ENCODE results near the gene SLC12A6. TPM values are rescaled to one million over a fixed set of nuclear protein-coding genes. Genes with fewer than 3 reads are reported as not detected.
A peak's percentile ranks its signal among the peaks of the same experiment; 100 is the strongest.

SLC12A6 gene
- total and polyA plus RNA-seq, 2 of the 13 experiments (the other 11 are each of a cell fraction or from before 2014, with no cell fraction given) = 15.2 to 30.1 TPM

DNA sequence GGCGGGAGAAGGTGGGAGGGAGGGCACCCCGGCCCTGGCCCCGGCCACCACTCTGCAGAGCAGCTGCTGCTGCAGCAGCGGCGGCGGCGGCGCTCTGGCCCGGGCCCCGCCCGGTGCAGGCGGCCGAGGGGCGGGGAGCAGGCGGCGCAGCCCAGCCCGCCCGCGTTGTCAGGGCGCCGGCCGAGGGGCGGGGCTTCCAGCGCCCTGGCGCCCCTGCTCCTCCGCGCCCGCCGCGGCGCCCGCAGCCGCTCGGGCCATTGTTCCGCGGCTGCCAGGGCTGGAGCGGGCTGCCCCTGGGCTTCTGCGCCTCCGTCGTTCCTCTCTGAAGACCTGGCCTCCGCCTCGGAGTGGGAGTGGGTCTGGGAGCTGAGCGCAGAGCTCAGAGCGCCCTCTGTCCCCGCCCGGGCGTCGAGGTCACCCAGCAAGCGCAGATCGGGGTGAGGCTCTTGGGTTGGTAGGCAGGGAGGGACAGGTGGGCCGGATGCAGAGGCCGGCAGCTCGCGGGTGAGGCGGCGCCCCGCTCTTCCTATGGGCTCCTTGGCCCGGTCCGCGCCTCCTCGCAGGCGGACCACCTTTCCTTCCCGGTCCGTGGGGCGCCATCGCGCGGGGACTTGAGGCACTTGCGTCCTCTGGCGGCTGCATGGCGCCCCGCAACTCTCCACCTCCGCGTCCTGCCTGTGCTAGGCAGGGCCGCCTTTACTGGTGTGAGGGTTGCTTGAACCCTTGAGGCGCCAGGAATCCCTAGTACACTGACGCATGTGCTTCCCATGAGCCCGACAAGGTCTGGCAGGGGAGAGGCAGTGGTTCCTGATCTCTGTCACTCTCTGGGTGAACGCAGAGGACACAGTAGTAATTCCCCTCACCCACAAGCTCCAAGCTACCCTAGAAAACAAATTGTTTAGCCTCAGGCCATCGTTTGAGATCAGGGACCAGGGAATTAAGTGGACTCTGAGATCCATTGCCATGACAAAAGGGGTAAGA is 29.8 kb upstream of the SLC12A6 start, which contains the start of gene LPCAT4 (continued):
- TF ChIP-seq KAT7 (CRISPR knock-in tag; IDR thresholded peaks at IDR 0.05; ENCODE audit: borderline replicate concordance) (peak; percentile 46; the same call in 1 of the 2 replicates), MAFK (conservative IDR thresholded peaks at IDR 0.05 in 1 of 2, IDR thresholded peaks at IDR 0.05 in 1 of 2; ENCODE audit: low read length in 2 of 2) (no peak), ATF7-NPFF (CRISPR knock-in tag; IDR thresholded peaks at IDR 0.05; ENCODE audit: low read depth) (0 out of 2 replicates have a peak, but pooled peaks have one; percentile 52), POLR2AphosphoS5 (IDR thresholded peaks at IDR 0.05; ENCODE audit: low read depth, low read length) (peak; percentile 81), ZNF841 (CRISPR knock-in tag; IDR thresholded peaks at IDR 0.05; ENCODE audit: borderline replicate concordance) (no peak)
- TF ChIP-seq, protein P1, sequence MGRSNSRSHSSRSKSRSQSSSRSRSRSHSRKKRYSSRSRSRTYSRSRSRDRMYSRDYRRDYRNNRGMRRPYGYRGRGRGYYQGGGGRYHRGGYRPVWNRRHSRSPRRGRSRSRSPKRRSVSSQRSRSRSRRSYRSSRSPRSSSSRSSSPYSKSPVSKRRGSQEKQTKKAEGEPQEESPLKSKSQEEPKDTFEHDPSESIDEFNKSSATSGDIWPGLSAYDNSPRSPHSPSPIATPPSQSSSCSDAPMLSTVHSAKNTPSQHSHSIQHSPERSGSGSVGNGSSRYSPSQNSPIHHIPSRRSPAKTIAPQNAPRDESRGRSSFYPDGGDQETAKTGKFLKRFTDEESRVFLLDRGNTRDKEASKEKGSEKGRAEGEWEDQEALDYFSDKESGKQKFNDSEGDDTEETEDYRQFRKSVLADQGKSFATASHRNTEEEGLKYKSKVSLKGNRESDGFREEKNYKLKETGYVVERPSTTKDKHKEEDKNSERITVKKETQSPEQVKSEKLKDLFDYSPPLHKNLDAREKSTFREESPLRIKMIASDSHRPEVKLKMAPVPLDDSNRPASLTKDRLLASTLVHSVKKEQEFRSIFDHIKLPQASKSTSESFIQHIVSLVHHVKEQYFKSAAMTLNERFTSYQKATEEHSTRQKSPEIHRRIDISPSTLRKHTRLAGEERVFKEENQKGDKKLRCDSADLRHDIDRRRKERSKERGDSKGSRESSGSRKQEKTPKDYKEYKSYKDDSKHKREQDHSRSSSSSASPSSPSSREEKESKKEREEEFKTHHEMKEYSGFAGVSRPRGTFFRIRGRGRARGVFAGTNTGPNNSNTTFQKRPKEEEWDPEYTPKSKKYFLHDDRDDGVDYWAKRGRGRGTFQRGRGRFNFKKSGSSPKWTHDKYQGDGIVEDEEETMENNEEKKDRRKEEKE (IDR thresholded peaks at IDR 0.05) = no peak
- TF ChIP-seq, protein P2, sequence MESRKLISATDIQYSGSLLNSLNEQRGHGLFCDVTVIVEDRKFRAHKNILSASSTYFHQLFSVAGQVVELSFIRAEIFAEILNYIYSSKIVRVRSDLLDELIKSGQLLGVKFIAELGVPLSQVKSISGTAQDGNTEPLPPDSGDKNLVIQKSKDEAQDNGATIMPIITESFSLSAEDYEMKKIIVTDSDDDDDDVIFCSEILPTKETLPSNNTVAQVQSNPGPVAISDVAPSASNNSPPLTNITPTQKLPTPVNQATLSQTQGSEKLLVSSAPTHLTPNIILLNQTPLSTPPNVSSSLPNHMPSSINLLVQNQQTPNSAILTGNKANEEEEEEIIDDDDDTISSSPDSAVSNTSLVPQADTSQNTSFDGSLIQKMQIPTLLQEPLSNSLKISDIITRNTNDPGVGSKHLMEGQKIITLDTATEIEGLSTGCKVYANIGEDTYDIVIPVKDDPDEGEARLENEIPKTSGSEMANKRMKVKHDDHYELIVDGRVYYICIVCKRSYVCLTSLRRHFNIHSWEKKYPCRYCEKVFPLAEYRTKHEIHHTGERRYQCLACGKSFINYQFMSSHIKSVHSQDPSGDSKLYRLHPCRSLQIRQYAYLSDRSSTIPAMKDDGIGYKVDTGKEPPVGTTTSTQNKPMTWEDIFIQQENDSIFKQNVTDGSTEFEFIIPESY (CRISPR knock-in tag; IDR thresholded peaks at IDR 0.05) = peak; percentile 39; the same call in 1 of the 2 replicates
- TF ChIP-seq, protein P3, sequence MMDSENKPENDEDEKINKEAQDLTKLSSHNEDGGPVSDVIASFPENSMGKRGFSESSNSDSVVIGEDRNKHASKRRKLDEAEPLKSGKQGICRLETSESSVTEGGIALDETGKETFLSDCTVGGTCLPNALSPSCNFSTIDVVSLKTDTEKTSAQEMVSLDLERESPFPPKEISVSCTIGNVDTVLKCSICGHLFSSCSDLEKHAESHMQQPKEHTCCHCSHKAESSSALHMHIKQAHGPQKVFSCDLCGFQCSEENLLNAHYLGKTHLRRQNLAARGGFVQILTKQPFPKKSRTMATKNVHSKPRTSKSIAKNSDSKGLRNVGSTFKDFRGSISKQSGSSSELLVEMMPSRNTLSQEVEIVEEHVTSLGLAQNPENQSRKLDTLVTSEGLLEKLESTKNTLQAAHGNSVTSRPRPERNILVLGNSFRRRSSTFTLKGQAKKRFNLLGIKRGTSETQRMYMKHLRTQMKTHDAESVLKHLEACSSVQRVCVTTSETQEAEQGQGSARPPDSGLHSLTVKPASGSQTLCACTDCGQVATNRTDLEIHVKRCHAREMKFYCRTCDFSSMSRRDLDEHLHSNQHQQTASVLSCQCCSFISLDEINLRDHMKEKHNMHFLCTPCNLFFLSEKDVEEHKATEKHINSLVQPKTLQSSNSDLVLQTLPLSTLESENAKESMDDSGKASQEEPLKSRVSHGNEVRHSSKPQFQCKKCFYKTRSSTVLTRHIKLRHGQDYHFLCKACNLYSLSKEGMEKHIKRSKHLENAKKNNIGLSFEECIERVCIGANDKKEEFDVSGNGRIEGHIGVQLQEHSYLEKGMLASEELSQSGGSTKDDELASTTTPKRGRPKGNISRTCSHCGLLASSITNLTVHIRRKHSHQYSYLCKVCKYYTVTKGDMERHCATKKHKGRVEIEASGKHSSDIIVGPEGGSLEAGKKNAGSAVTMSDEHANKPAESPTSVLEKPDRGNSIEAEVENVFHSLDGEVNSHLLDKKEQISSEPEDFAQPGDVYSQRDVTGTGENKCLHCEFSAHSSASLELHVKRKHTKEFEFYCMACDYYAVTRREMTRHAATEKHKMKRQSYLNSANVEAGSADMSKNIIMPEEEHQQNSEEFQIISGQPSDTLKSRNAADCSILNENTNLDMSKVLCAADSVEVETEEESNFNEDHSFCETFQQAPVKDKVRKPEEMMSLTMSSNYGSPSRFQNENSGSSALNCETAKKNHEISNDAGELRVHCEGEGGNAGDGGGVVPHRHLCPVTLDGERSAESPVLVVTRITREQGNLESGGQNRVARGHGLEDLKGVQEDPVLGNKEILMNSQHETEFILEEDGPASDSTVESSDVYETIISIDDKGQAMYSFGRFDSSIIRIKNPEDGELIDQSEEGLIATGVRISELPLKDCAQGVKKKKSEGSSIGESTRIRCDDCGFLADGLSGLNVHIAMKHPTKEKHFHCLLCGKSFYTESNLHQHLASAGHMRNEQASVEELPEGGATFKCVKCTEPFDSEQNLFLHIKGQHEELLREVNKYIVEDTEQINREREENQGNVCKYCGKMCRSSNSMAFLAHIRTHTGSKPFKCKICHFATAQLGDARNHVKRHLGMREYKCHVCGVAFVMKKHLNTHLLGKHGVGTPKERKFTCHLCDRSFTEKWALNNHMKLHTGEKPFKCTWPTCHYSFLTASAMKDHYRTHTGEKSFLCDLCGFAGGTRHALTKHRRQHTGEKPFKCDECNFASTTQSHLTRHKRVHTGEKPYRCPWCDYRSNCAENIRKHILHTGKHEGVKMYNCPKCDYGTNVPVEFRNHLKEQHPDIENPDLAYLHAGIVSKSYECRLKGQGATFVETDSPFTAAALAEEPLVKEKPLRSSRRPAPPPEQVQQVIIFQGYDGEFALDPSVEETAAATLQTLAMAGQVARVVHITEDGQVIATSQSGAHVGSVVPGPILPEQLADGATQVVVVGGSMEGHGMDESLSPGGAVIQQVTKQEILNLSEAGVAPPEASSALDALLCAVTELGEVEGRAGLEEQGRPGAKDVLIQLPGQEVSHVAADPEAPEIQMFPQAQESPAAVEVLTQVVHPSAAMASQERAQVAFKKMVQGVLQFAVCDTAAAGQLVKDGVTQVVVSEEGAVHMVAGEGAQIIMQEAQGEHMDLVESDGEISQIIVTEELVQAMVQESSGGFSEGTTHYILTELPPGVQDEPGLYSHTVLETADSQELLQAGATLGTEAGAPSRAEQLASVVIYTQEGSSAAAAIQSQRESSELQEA (CRISPR knock-in tag; IDR thresholded peaks at IDR 0.05; ENCODE audit: not compliant biosample characterization) = peak; percentile 79
- TF ChIP-seq, protein P4, sequence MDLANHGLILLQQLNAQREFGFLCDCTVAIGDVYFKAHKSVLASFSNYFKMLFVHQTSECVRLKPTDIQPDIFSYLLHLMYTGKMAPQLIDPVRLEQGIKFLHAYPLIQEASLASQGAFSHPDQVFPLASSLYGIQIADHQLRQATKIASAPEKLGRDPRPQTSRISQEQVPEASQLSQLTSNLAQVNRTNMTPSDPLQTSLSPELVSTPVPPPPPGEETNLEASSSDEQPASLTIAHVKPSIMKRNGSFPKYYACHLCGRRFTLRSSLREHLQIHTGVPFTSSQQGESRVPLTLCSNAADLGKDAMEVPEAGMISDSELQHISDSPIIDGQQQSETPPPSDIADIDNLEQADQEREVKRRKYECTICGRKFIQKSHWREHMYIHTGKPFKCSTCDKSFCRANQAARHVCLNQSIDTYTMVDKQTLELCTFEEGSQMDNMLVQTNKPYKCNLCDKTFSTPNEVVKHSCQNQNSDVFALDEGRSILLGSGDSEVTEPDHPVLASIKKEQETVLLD (CRISPR knock-in tag; IDR thresholded peaks at IDR 0.05; ENCODE audit: low read depth) = 0 out of 2 replicates have a peak, but pooled peaks have one; percentile 63
- TF ChIP-seq, protein P5, sequence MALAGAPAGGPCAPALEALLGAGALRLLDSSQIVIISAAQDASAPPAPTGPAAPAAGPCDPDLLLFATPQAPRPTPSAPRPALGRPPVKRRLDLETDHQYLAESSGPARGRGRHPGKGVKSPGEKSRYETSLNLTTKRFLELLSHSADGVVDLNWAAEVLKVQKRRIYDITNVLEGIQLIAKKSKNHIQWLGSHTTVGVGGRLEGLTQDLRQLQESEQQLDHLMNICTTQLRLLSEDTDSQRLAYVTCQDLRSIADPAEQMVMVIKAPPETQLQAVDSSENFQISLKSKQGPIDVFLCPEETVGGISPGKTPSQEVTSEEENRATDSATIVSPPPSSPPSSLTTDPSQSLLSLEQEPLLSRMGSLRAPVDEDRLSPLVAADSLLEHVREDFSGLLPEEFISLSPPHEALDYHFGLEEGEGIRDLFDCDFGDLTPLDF (CRISPR knock-in tag; IDR thresholded peaks at IDR 0.05) = no peak

Measured in HepG2 (cell line).